D721Med (cell line): ENCODE measurements around the gene KRTCAP2.
"Not testable (repeated sequence)": the region's sequence is repeated elsewhere in the genome, so short reads cannot be mapped to it uniquely, and the experiment has no call there.

Source experiments
- DNase-seq: peaks from one replicate; pipeline ENCODE4 v3.0.0; 2011; ENCODE audit warnings: low spot score; ENCODE audit not compliant: insufficient read length
- FAIRE-seq: peaks from 2 replicates; lab custom pipeline; 2011; peaks lifted over from hg19 to GRCh38; lab: Jason Lieb, UNC
- TF ChIP-seq, protein P1 (sequence below): IDR thresholded peaks from 2 replicates; pipeline ENCODE4 v1.5.1; 2012; ENCODE audit warnings: mild to moderate bottlenecking, control low read depth; ENCODE audit not compliant: insufficient read depth; ENCODE audit errors: missing control alignments

KRTCAP2 gene

DNA sequence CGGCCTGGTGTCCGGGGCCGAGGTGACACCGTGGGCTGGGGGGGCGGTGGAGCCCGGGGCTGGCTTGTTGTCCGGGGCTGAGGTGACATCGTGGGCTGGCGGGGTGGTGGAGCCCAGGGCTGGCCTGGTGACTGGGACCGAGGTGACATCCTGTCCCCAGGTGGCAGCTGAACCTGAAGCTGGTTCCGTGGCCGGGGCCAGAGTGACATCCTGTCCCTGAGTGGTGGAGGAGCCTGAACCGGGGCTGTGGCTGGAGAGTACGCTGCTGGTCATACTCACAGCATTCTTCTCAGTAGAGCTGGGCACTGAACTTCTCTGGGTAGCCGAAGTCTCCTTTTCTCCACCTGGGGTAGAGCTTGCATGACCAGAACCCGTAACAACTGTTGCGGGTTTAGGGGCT is 18.8 kb upstream of the KRTCAP2 start:
- TF ChIP-seq, protein P1, sequence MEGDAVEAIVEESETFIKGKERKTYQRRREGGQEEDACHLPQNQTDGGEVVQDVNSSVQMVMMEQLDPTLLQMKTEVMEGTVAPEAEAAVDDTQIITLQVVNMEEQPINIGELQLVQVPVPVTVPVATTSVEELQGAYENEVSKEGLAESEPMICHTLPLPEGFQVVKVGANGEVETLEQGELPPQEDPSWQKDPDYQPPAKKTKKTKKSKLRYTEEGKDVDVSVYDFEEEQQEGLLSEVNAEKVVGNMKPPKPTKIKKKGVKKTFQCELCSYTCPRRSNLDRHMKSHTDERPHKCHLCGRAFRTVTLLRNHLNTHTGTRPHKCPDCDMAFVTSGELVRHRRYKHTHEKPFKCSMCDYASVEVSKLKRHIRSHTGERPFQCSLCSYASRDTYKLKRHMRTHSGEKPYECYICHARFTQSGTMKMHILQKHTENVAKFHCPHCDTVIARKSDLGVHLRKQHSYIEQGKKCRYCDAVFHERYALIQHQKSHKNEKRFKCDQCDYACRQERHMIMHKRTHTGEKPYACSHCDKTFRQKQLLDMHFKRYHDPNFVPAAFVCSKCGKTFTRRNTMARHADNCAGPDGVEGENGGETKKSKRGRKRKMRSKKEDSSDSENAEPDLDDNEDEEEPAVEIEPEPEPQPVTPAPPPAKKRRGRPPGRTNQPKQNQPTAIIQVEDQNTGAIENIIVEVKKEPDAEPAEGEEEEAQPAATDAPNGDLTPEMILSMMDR: no peak
- DNase-seq (no peak), FAIRE-seq (no peak)

DNA sequence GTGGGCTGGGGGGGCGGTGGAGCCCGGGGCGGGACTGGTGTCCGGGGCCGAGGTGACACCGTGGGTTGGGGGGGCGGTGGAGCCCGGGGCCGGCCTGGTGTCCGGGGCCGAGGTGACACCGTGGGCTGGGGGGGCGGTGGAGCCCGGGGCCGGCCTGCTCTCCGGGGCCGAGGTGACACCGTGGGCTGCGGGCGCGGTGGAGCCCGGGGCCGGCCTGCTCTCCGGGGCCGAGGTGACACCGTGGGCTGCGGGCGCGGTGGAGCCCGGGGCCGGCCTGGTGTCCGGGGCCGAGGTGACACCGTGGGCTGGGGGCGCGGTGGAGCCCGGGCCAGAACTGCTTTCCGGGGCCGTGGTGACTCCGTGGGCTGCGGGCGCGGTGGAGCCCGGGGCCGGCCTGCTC is 16.8 kb upstream of the KRTCAP2 start:
- FAIRE-seq: not testable (repeated sequence)

DNA sequence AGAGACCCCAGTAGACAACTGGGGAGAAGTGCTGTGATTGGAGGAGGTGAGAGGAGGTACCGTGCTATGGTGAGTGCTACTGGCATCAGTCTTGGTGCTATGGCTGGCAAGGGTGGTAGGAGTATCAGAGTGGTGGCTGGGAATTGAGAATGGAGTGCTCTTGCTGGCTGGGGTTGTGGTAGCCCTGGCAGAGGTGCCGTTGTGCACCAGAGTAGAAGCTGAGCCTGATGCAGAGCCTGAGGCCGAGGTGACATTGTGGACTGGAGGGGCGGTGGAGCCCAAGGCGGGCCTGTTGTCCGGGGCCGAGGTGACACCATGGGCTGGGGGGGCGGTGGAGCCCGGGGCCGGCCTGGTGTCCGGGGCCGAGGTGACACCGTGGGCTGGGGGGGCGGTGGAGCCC is 15.2 kb upstream of the KRTCAP2 start:
- FAIRE-seq: no peak
- DNase-seq: no peak
- TF ChIP-seq, protein P1: no peak

More for the DNA sequence above, 16.8 kb upstream of the KRTCAP2 start:
- DNase-seq: not testable (repeated sequence)

DNA sequence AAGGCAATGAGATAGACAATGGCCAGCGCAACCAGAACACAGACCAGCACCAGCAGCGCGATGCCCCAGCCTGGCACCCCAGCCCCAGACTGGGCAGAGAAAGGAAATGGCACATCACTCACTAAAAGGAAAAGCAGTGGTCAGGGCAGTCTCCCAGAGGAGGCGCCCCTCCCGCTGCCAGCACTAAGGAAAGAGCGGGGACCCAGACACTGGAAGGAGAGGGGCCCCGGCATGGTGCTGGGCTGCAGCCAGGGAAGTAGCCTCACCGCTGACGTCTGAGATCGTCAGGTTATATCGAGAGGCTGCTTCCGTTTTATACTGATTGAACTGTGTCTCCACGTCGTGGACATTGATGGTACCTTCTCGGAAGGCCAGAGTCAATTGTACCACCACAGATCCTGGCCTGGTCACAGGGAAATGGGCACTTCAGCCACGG is 14.4 kb upstream of the KRTCAP2 start:
- DNase-seq (no peak), FAIRE-seq (no peak)
- TF ChIP-seq, protein P1: no peak

DNA sequence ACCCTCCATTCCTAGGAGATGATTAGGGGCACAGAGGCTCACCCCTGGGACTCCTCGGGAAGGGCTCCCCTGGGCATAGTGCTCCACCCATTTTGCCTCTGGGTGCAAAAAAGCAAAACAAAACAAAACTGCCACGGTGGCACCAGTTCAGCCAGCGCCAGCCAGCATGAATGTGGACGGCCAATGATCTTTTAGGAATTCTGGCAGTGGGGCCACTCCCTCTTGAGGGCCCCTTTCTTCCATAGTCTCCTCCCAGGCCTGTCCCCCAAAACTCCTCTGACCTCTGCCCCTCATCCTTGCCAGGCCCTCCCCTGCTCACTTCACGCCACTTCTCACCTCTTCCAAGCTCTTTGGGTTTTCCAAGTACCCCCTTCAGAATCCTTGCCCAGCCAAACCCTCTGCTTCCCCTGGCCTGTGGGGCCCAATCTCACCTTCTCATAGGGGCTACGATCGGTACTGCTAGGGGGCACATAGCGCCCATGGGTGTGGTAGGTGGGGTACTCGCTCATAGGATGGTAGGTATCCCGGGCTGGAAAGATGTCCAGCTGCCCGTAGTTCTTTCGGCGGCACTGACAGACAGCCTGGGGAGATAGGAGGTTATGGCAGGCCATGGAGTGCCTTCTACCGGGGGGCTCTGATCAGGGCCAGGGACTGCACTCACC is 13.8 kb upstream of the KRTCAP2 start:
- FAIRE-seq (no peak), DNase-seq (no peak)
- TF ChIP-seq, protein P1: no peak

DNA sequence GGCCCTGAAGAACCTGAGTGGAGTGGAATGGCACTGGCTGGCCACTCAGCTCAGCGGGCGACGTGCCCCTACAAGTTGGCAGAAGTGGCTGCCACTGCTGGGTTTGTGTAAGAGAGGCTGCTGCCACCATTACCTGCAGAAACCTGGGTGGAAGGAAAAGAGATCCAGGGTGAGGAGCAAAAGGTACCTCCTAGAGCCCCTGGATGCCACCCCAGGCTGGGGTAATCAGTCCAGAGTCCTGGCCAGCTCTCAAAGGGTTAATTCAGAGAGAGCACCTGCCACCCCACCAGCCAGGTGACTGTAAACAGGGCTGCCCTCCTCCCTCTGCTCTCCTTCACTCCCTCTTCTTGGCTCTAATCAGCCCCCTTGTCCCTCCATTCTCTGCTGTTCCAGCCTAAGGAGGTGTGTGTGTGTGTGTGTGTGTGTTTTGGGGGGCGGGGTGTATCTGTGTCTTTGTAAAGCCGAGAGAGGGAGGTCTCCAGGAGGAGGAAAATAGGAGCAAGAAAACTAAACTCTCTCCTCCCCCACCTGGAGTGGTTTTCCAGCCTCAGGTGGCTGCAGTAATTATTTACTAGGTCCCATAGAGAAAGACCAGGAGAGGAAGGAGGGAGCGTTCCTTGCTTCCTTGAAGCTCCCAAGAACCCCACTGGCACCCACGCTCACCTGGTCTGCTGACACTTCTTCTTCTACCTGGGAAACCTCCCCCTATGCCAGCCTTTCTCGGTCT is 13.1 kb upstream of the KRTCAP2 start:
- DNase-seq (no peak), FAIRE-seq (no peak)
- TF ChIP-seq, protein P1: no peak

DNA sequence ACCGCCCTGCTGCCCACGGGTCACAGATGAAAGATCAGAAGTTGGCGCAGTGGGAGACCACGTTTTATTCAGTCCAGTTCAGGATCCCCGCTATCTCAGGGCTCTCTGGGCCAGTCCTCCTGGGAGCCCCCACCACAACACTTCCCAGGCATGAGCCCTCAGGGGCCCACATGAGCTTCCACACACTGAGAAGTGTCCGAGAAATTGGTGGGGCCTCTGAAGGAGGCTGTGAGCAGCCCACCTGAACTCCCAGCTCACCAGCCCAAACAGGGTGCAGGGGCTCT is 12.6 kb upstream of the KRTCAP2 start:
- DNase-seq (no peak), FAIRE-seq (no peak)
- TF ChIP-seq, protein P1: no peak
